Fibroblast of villous mesenchyme (primary cell): ENCODE data around the gene CADPS. TPM values are rescaled to one million over a fixed set of nuclear protein-coding genes. Genes with fewer than 3 reads are reported as not detected.

Experiments
- DNase-seq: peaks from one replicate; pipeline ENCODE4 v3.0.0-alpha.2; 2010; ENCODE audit warnings: low read depth
- H3K4me3 ChIP-seq: 2 replicates; pipeline ENCODE4 v1.5.1; 2011; ENCODE audit warnings: low read depth, mild to moderate bottlenecking, low read length
- total RNA-seq: library from RNA; depleted of rRNA; stranded (reverse); fragments of >200 nt; gene quantifications from 2 replicates; pipeline ENCODE4 v1.2.3, GENCODE V29; 2012
- TF ChIP-seq, protein P1 (sequence below): IDR thresholded peaks from 2 replicates; pipeline ENCODE4 v1.5.1; 2012; ENCODE audit warnings: low read depth, mild to moderate bottlenecking, low read length; ENCODE audit not compliant: insufficient read depth

CADPS gene
- total RNA-seq, 1 donor, result not detected

DNA sequence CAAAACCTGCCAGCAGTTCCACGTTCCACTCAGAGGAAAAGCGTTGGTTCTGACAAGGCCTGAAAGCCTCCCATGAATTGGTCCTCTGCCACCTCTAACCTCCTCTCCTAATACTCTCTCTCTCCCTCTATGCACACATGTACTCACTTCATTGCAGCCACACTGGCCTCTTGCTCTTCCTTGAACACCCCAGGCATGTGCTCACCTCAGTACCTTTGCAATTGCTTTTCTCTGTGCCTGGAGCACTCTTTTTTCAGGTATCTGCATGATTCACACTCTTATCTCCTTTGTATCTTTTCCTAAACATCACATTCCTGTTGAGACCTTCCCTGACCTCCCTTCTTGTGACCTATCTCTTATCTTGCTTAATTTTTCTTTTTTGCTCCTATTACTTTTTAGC is 323.7 kb downstream of the CADPS start:
- TF ChIP-seq, protein P1, sequence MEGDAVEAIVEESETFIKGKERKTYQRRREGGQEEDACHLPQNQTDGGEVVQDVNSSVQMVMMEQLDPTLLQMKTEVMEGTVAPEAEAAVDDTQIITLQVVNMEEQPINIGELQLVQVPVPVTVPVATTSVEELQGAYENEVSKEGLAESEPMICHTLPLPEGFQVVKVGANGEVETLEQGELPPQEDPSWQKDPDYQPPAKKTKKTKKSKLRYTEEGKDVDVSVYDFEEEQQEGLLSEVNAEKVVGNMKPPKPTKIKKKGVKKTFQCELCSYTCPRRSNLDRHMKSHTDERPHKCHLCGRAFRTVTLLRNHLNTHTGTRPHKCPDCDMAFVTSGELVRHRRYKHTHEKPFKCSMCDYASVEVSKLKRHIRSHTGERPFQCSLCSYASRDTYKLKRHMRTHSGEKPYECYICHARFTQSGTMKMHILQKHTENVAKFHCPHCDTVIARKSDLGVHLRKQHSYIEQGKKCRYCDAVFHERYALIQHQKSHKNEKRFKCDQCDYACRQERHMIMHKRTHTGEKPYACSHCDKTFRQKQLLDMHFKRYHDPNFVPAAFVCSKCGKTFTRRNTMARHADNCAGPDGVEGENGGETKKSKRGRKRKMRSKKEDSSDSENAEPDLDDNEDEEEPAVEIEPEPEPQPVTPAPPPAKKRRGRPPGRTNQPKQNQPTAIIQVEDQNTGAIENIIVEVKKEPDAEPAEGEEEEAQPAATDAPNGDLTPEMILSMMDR, result no peak
- DNase-seq, result no peak
- no peak overlapping the region for H3K4me3 ChIP-seq

- TF ChIP-seq, protein P1, result no peak
- no peak overlapping the region for H3K4me3 ChIP-seq
- no peak for DNase-seq
Observed at GRCh38 chr3:62550439-62550838, 324.8 kb downstream of the CADPS start.

- TF ChIP-seq, protein P1, result no peak
- H3K4me3 ChIP-seq, result no peak overlapping the region
- DNase-seq, result no peak
Observed at GRCh38 chr3:62548528-62549205, 326.5 kb downstream of the CADPS start.

GRCh38 chr3:62546266-62546665 is 328.9 kb downstream of the CADPS start:
- no peak overlapping the region for H3K4me3 ChIP-seq
- DNase-seq, result no peak
- TF ChIP-seq, protein P1, result no peak

DNA sequence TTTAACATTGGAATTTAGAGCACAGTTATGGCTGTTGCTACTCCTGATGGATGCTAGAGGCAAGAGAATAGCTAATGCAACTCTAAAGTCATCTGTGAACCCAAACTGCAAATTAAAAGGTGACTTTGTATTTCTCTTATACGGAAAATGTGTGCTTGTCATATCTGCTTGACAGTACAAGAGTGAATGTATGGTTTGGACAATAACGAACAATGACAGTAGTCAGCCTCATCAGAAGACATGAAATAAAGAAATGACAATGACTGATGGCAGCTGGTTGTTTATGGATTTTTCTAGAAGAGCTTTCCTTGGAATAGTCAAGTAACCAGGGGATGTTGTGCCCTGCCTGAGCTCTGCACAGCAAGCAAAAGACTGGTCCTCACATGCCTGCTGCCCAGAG is 333.0 kb downstream of the CADPS start:
- no peak overlapping the region for H3K4me3 ChIP-seq
- TF ChIP-seq, protein P1, result no peak
- DNase-seq, result no peak

- DNase-seq, result no peak
- no peak overlapping the region for H3K4me3 ChIP-seq
- TF ChIP-seq, protein P1, result no peak
Observed at GRCh38 chr3:62539762-62540161, 335.5 kb downstream of the CADPS start.

GRCh38 chr3:62538691-62539356 is 336.4 kb downstream of the CADPS start:
- no peak overlapping the region for H3K4me3 ChIP-seq
- no peak for DNase-seq
- TF ChIP-seq, protein P1, result no peak
